ENCODE results near the gene PPP2CA.
"Not testable (repeated sequence)": the region's sequence is repeated elsewhere in the genome, so short reads cannot be mapped to it uniquely, and the experiment has no call there.

The PPP2CA gene

GRCh38 chr5:134184155-134185135, 41.4 kb downstream of the PPP2CA start:
- DNase-seq = peak; percentile 35

DNA sequence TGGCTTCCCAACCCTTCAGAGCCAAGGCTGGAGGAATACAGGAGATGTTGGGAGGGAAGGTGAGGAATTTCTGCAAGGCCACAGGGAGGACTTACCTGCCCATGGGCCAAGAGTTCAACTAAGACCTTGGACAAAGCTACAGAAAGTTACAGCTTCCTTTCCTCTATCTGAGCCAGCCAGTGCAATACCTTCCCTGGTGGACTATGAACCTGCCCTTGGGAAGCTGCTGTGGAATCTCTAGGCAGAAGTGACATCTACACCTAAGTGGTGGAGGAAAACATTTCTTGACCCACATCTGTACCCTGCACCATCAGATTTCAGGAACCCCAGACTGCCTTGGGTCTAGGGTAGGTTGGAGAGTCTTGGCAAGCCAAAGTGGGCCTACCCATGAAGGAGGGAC, 42.4 kb downstream of the PPP2CA start:
- no peak for DNase-seq

DNA sequence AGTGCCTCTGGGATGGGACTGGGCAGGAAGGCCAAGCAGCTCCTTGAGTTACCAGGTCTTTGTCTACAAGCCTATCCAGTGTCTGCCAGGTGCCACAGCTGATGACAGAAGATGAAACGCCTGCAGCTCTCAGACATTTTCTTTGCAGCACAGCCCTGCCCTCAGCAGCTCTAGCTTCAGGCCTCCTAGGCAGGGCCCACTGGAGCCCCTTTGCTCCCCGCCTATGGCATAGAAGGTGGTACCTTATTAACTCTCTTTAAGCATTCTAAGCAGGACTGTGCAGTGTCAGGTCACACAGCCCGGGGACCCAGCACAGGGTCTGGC, 47.8 kb downstream of the PPP2CA start:
- DNase-seq = no peak

DNA sequence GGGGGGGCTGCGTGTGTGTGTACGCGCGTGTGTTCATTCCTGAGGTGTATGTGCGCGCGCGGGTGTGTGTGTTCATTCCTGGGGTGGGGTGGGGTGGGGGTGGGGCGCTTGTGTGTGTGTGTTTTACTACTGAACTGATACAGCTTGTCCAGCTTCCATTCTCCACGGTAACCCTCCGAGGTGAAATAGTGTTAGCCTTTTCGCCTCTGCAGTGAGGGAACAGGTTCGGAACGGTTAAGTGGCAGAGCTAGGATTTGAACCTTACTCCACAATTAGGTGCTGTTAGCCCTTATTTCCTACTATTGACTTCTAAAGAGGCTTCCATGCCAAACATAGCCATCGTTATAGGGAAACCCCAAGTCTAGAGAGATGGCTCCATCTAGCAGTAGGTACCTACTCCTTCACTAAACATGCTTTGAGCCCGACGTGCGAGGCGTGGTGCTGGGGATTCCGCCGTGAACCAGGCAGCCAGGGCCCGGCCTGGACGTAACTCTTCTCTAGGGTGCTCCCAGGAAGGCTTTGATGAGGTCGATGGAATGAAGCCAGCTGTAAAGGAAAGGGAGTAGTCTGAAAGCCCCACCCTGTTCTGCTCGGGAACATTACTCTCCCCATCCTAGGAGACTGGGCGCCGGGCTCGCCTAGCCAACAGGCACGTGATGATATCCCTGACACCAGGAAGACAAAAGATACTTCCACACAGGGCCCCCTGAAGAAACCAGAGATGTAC, 48.3 kb downstream of the PPP2CA start:
- DNase-seq = no peak

DNA sequence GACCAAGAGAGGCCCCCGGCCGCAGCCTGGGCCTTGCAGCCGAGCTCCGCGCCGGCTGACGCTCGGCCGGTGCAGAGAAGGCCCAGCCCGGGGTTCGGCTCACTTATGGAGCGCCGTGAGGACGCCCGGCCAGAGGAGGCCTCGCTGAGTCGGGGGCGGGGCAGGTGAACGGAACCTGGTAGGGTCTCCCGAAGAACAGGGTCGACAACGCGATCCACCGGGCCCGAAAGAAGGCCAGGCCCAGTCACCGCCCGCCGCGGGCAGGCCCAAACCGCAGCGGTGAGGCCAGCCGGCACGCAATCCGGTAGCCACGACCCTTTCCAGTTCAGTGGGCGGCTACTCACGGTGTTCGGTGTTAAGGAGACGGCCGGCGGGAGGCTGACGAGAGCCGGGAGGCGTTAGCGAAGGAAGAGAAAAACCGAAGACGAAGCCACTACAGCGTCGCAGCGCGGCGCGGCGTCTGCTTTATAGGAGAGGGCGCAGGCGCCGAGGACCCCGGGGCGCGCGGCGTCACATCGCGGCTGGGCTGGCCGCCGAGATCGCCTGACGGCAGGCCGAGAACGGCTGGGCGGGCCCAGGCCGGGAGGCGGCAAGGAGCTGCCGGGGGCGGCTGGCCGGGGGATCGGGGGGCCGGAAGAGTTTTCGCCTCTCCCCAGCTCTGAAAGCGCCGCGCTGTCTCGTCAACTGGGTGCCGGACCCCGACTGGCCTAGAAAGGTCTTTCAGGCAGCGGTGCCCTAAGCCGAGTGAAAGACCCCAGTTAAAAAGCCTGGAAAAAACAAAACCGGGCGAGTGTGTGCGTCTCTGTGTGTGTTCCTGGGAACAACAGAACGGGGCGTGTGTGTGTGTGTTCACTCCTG, 49.1 kb downstream of the PPP2CA start, which contains the start of gene SKP1:
Gene SKP1 (minus strand): TSS at position 440 of the 858 bp plus-strand sequence. CDS start 2,928 bp downstream, outside the sequence.
- DNase-seq = peak; percentile 71

GRCh38 chr5:134175921-134176510, 49.9 kb downstream of the PPP2CA start:
- peak; percentile 52 for DNase-seq

DNA sequence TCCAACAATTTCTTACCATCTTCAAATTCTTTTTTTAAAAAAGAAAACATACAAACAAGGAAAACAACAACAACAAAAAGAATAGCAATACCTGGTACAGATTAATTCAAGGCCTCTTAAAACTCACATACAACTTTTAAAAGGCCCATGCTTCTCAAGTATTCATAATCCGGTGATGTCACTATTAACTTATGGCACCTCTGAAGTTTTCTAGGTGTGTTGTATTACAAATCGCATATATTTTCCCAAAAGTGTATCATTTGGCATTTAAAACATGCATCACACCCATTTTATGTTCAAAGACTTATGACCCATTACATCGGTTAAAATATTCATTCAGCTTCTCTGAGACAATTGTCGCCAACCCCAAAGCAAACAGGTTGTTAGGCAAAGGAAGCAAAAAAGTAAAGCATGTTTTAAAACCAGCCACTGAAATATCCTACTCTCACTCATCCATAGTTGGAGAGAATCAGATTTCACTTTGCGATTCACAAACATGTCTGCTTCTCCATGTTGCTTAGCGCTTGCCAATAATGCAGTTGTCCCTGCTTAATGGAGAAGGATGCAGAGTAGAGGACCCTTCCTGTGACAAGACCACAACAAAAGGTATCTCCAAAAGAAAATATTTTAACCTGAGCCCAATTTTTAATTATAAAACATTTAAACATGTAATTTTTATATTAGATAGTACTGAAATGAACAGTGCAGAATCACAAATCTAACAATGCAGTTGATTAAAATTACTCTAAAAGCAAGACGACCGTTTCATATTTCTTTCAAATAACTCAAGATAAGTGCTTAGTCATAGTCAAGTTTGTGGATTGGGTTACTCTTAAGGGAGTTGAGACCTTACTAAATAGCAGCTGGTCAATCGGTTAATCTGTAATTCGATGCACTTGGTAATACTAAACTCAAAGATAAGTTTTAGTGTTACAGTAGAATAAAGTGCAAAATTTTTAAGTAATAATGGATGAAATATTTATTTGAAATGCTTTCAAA, 50.7 kb downstream of the PPP2CA start:
- no peak for DNase-seq

GRCh38 chr5:134171972-134172371, 53.9 kb downstream of the PPP2CA start:
- no peak for DNase-seq

DNA sequence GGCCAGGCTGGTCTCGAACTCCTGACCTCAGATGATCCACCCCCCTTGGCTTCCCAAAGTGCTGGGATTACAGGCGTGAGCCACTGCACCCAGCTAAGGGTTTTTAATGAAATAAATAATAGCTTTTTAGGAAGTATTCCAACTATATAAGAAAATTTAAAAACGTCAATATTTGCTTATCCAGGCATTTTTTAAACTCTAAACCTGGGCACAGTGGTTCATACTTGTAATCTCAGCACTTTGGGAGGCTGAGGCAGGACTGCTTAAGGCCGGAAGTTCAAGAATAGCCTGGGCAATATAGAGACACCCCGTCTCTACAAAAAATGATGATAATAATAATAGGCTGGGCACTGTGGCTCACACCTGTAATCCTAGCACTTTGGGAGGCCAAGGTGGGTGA, 63.3 kb downstream of the PPP2CA start:
- no peak for DNase-seq

GRCh38 chr5:134161513-134162395, 64.1 kb downstream of the PPP2CA start:
- DNase-seq = no peak

DNA sequence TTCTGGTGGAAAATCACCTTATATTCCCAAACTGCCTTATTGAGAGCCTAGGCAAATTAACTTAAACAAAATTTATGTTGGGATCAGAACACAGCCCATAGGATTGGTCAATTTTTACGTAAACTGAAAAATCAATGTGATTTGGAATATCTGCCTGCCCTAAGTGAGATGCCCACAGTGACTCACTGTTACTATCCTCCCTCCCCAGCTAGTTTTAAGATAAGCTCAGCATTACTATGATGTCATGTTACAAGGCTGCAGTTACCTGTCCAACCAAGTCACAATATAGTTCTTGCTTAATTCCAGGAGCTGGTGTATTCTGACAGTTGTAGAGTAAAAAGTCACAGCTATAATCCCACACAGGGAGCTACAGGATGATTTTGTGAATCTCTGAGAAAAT, 72.2 kb downstream of the PPP2CA start:
- no peak for DNase-seq

- DNase-seq = no peak
Measured at GRCh38 chr5:134153241-134153640, 72.6 kb downstream of the PPP2CA start.

GRCh38 chr5:134152173-134152832, 73.6 kb downstream of the PPP2CA start:
- not testable (repeated sequence) for DNase-seq

GRCh38 chr5:134151723-134152122, 74.2 kb downstream of the PPP2CA start:
- no peak for DNase-seq

DNA sequence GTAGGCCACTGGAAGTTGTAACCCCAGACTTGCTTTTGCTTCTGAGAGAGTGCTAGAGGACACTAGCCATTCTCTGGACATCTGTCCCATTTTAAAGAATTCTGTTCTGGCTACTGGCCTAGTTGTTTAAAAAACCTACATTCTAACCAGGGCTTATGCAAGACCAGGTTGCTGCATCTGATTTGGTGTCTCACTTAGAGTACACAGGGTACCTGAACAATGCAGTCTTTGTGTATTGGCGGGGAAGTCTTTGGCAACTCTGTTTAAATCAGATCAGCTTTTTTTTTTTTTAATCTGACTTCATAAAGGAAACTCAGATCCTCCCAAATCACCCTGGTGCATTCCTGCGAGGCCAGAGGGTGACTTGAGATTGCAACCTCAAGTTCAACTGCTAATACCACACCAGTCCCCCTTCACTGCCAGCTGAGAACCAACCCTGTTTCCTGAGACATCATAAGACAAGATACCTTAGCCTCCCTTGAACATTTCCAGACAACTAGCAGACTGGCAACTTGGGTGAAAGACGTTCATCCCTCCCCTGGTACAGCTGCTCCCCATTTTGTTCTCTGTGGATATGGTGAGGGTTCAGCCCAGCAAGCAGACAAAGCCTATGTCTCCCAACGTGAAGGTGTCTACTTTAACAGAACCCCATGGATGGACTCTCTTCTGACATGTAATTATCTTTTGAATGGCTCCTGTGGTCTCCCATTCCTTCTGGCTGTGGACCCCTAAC, 76.1 kb downstream of the PPP2CA start:
- no peak for DNase-seq

- no peak for DNase-seq
Measured at GRCh38 chr5:134148986-134149539, 76.8 kb downstream of the PPP2CA start.

DNA sequence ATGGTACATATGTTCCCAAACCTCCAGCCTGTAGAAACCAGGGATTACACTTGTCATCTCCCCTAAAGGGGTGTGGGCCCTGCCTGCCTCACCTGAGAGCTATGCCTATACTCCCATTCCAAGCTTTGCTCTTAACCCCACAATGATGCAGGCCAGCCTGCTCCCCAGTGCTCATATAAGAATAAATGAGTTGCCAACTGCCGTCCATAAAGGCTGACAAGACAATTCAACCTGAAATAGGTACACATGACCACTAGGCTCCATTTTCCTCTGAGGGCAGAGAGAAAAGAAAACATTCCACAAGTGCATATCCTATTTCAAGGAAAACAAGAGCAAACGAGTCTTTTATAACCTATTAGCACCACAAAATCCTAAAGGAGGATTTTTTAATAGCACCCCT, 77.6 kb downstream of the PPP2CA start:
- no peak for DNase-seq

DNA sequence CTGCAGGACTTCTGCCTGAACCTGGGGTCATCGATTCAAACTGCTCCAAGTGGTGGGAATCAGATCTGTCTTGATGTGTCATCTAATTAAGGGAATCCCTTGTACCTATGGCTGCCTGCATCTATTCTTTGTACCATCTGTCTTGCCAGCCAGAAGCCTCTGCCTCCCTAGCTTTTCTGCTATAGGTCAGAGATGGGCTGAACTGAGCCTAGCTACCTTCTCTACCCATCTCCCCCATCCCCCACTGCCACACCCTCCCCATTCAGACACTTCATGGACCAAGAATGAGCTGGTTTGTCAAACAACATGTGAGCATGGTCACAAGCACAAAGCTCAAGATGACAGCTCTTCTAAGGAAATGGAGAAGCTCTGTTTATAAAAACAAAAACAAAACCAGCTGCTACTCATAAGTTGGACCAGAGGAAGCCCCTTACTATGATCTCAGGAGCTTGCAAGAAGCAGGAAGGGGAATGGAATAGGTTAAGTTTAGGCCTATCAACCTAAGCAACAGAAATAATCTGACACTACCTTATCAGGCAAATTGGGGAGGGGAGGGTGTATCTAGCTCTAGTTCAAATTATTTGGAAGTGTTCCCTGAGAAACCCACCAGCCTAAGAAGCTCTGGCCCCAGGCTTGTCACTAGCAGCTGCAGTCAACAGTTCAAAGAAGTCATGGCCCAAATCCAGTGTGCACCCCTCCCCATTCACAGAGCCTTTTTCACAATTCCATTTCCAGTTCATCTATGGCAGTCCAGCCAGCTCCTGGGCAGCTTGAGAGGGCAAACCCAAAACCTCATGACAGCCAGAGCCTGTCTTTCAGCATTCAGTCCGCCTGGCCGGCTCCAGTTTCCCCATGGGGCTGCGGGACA, 79.0 kb downstream of the PPP2CA start:
- DNase-seq = no peak
